Measurements from ENCODE around the gene BAIAP2. TPM values are rescaled to one million over a fixed set of nuclear protein-coding genes. Genes with fewer than 3 reads are reported as not detected.

Gene BAIAP2
- total and polyA plus RNA-seq, 2 of the 13 experiments (the other 11 are each of a cell fraction or from before 2014, with no cell fraction given), result 22.5 to 24.0 TPM

DNA sequence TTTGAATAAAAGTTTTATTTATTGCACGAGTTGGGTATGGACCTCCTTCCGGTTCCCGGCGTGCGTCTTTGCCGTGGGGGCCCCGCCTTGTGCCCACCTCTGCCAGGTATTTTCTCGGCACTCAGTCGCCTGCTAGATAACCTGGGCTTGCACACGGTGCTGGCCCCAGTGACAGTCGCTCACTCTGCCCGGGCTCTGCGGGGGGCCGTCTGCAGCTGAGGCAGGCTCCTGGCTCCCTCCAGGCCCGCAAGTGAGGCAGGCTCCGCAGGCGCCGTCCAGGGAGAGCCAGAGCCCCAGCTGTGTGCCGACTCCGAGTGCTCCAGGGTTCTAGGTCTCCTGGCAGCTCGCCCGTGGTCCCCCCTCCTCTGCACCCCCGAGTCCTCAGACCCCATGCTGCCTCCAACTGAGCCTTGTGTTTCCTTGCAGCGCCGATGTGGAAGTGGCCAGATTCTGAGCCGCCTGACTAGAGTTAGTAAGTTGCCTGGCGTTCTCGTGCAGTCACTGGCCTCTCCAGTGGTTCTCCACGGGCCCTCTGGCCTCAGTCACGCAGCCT is 75.6 kb downstream of the BAIAP2 start:
- Histone ChIP-seq H4K20me1 (ENCODE audit: insufficient read depth, low read length) (peaks cover 2% of the 10 kb centered on the region; the same call in 1 of the 2 replicates), H3K36me3 (replicated peaks in 1 of 2; ENCODE audit: control insufficient read depth in 1 of 2, insufficient read depth in 2 of 2, low read length in 2 of 2) (peaks cover 2 to 4% of the 10 kb centered on the region in 2 experiments; a peak in 3 of 5 replicates), H3K9me3 (ENCODE audit: low read length) (no peaks in the 10 kb centered on the region), H3K4me1 (ENCODE audit: insufficient read depth, low read length) (peaks cover 7% of the 10 kb centered on the region; the same call in 1 of the 2 replicates), H3K4me3 (replicated peaks in 1 of 3; ENCODE audit: insufficient read depth in 1 of 3, low read depth in 2 of 3, low read length in 3 of 3) (no peak overlapping the region), H3K27ac (ENCODE audit: extremely low read length, insufficient read depth, low read length) (no peak overlapping the region), H3K27me3 (ENCODE audit: control insufficient read depth in 1 of 2, insufficient read depth in 2 of 2, low read length in 2 of 2) (no peaks in the 10 kb centered on the region), H2AFZ (ENCODE audit: low read length) (no peak overlapping the region), H3K79me2 (ENCODE audit: insufficient read depth, low read length) (no peaks in the 10 kb centered on the region), H3K9ac (ENCODE audit: insufficient read depth, low read depth, low read length) (no peak overlapping the region), H3K4me2 (ENCODE audit: low read depth, low read length) (no peak overlapping the region)
- in situ Hi-C loops (cut with HindIII; ENCODE audit: extremely low pct_ligation_motif_present, low pct_unique_long_range_greater_than_20kb) (no loop called here), intact Hi-C loops (cut with micrococcal nuclease; ENCODE audit: unreplicated experiment) (no loop called here)
- 92% methylated on average over 30 of the region's 30 CpGs for WGBS (ENCODE audit: low lambda C conversion rate)
- CTCF ChIA-PET (ENCODE audit: low intra/inter-chr PET ratio, low total read pairs), result no interaction called here
- POLR2A ChIA-PET, result no interaction called here
- no peak for ATAC-seq
- TF ChIP-seq ZNF496 (CRISPR knock-in tag; IDR thresholded peaks at IDR 0.05; ENCODE audit: insufficient replicate concordance) (no peak), ZIK1 (CRISPR knock-in tag; IDR thresholded peaks at IDR 0.05; ENCODE audit: borderline replicate concordance, low read depth) (no peak), AGO2 (optimal IDR thresholded peaks at IDR 0.05; ENCODE audit: low read depth, low read length) (peak; percentile 33)
- no TSS peak for BruUV-seq (replicated peaks)
- no peak for DNase-seq (ENCODE audit: low spot score)
- no peak for FAIRE-seq

DNA sequence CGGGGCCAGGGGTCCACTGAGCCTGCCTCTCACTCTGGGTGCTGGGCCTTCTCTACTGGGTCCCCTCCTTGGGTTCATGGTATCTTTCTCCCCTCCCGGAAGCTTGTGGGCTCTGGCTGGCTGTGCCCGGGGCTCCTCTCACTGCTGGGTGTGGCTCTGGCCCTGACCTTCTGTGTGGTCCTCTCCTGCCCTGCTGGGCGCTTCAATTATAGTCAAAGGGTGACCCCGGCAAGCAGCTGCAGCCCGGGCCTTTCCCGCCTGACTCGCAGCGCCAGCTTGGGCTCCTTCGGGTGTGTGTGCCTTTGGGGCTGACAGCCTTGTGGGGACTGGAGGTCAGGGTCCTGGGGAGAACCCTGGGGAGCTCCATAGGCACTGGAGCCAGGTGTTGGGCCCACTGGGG is 76.1 kb downstream of the BAIAP2 start:
- POLR2A ChIA-PET, result no interaction called here
- CTCF ChIA-PET (ENCODE audit: low intra/inter-chr PET ratio, low total read pairs), result no interaction called here
- H3K4me3 ChIP-seq (replicated peaks in 1 of 3; ENCODE audit: insufficient read depth in 1 of 3, low read depth in 2 of 3, low read length in 3 of 3), result no peak overlapping the region
- H2AFZ ChIP-seq (ENCODE audit: low read length), result no peak overlapping the region
- H3K27ac ChIP-seq (ENCODE audit: extremely low read length, insufficient read depth, low read length), result no peak overlapping the region
- intact Hi-C loops (cut with micrococcal nuclease; ENCODE audit: unreplicated experiment) (no loop called here), in situ Hi-C loops (cut with HindIII; ENCODE audit: extremely low pct_ligation_motif_present, low pct_unique_long_range_greater_than_20kb) (no loop called here)
- H3K4me1 ChIP-seq (ENCODE audit: insufficient read depth, low read length), result peaks cover 7% of the 10 kb centered on the region; the same call in 1 of the 2 replicates
- no peak overlapping the region for H3K4me2 ChIP-seq (ENCODE audit: low read depth, low read length)
- no peak for FAIRE-seq
- H3K79me2 ChIP-seq (ENCODE audit: insufficient read depth, low read length), result no peaks in the 10 kb centered on the region
- ATAC-seq, result no peak
- BruUV-seq (replicated peaks), result no TSS peak
- H3K9me3 ChIP-seq (ENCODE audit: low read length), result no peaks in the 10 kb centered on the region
- 93% methylated on average over 8 of the region's 10 CpGs for WGBS (ENCODE audit: low lambda C conversion rate)
- no peak for DNase-seq (ENCODE audit: low spot score)
- no peaks in the 10 kb centered on the region for H3K27me3 ChIP-seq (ENCODE audit: control insufficient read depth in 1 of 2, insufficient read depth in 2 of 2, low read length in 2 of 2)
- peaks cover 2% of the 10 kb centered on the region; the same call in 1 of the 2 replicates for H4K20me1 ChIP-seq (ENCODE audit: insufficient read depth, low read length)
- no peak overlapping the region for H3K9ac ChIP-seq (ENCODE audit: insufficient read depth, low read depth, low read length)
- H3K36me3 ChIP-seq (replicated peaks in 1 of 2; ENCODE audit: control insufficient read depth in 1 of 2, insufficient read depth in 2 of 2, low read length in 2 of 2), result peaks cover 2% of the 10 kb centered on the region in 2 experiments; a peak in 3 of 5 replicates
- TF ChIP-seq, protein P1, sequence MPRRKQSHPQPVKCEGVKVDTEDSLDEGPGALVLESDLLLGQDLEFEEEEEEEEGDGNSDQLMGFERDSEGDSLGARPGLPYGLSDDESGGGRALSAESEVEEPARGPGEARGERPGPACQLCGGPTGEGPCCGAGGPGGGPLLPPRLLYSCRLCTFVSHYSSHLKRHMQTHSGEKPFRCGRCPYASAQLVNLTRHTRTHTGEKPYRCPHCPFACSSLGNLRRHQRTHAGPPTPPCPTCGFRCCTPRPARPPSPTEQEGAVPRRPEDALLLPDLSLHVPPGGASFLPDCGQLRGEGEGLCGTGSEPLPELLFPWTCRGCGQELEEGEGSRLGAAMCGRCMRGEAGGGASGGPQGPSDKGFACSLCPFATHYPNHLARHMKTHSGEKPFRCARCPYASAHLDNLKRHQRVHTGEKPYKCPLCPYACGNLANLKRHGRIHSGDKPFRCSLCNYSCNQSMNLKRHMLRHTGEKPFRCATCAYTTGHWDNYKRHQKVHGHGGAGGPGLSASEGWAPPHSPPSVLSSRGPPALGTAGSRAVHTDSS (CRISPR knock-in tag; conservative IDR thresholded peaks at IDR 0.05), result no peak
- TF ChIP-seq CENPT (CRISPR knock-in tag; IDR thresholded peaks at IDR 0.05; ENCODE audit: low read depth), result no peak
- no peak for TF ChIP-seq ZNF563 (CRISPR knock-in tag; IDR thresholded peaks at IDR 0.05)
- no peak for TF ChIP-seq ZNF619 (CRISPR knock-in tag; IDR thresholded peaks at IDR 0.05)
- TF ChIP-seq ZSCAN22 (CRISPR knock-in tag; IDR thresholded peaks at IDR 0.05), result no peak
- TF ChIP-seq, protein P2, sequence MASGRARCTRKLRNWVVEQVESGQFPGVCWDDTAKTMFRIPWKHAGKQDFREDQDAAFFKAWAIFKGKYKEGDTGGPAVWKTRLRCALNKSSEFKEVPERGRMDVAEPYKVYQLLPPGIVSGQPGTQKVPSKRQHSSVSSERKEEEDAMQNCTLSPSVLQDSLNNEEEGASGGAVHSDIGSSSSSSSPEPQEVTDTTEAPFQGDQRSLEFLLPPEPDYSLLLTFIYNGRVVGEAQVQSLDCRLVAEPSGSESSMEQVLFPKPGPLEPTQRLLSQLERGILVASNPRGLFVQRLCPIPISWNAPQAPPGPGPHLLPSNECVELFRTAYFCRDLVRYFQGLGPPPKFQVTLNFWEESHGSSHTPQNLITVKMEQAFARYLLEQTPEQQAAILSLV (CRISPR knock-in tag; IDR thresholded peaks at IDR 0.05; ENCODE audit: borderline replicate concordance), result no peak
- TF ChIP-seq EP300 (IDR thresholded peaks at IDR 0.05; ENCODE audit: low read depth in 2 of 2, low read length in 2 of 2), result no peak
- TF ChIP-seq EP300 (CRISPR knock-in tag; IDR thresholded peaks at IDR 0.05; ENCODE audit: borderline replicate concordance), result no peak
- TF ChIP-seq, protein P3, sequence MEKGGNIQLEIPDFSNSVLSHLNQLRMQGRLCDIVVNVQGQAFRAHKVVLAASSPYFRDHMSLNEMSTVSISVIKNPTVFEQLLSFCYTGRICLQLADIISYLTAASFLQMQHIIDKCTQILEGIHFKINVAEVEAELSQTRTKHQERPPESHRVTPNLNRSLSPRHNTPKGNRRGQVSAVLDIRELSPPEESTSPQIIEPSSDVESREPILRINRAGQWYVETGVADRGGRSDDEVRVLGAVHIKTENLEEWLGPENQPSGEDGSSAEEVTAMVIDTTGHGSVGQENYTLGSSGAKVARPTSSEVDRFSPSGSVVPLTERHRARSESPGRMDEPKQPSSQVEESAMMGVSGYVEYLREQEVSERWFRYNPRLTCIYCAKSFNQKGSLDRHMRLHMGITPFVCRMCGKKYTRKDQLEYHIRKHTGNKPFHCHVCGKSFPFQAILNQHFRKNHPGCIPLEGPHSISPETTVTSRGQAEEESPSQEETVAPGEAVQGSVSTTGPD (CRISPR knock-in tag; IDR thresholded peaks at IDR 0.05), result no peak
